GM12878 (cell line): ENCODE measurements around the gene NELFE. TPM values are rescaled to one million over a fixed set of nuclear protein-coding genes. Genes with fewer than 3 reads are reported as not detected.

Experiments
- ATAC-seq: fragments of 200-7000 bp; cut with Tn5 transposase; 3 replicates; pipeline ENCODE4 v1.9.1; 2020; ENCODE audit warnings: mild to moderate bottlenecking, moderate library complexity
- BruUV-seq: library from RNA; stranded (reverse); fragments of 400-500 nt; replicated peaks from 2 replicates; lab custom pipeline; 2021; lab: Mats Ljungman, UMichigan
- CTCF ChIA-PET: fragments of 300-600 bp; sonication (Branson Sonifier 250); formaldehyde crosslinking; extraction: SDS; loops from one replicate; lab custom pipeline; 2021; ENCODE audit warnings: inconsistent platforms; lab: Yijun Ruan, JAX
- POLR2A ChIA-PET: fragments of 350-600 bp; formaldehyde crosslinking; extraction: SDS; loops from one replicate; lab custom pipeline; 2021; ENCODE audit warnings: inconsistent platforms; lab: Charles Lee
- RAD21 ChIA-PET: fragments of 300-600 bp; sonication (Branson Sonifier 250); formaldehyde crosslinking; loops from one replicate; lab custom pipeline; 2023; ENCODE audit warnings: antibody characterized with exemption; ENCODE audit not compliant: unreplicated experiment; lab: Charles Lee
- SMC1A ChIA-PET: fragments of 300-600 bp; sonication (Branson Sonifier 250); formaldehyde crosslinking; loops from one replicate; lab custom pipeline; 2023; ENCODE audit not compliant: unreplicated experiment, uncharacterized antibody; lab: Charles Lee
- DNase-seq: peaks from one replicate; pipeline ENCODE4 v3.0.0-alpha.2; 2011; ENCODE audit warnings: low read depth, low spot score
- FAIRE-seq: peaks from 3 replicates; lab custom pipeline; 2011; peaks lifted over from hg19 to GRCh38; lab: Jason Lieb, UNC
- H2AFZ ChIP-seq: 2 replicates; pipeline ENCODE4 v1.6.0; 2011; ENCODE audit warnings: low read depth, low read length, control low read depth; ENCODE audit not compliant: control insufficient read depth
- H3K27ac ChIP-seq: 2 replicates; pipeline ENCODE4 v1.5.1; 2011; ENCODE audit warnings: control low read depth; ENCODE audit not compliant: control insufficient read depth, insufficient read depth
- H3K27me3 ChIP-seq, 2 experiments: replicated peaks in 1 of 2; 2 replicates each; pipeline versions ENCODE4 v1.6.0 to v1.6.1; 2011; ENCODE audit warnings: low read length in 1 of 2; ENCODE audit not compliant: control insufficient read depth in 2 of 2, insufficient read depth in 2 of 2
- H3K36me3 ChIP-seq, 2 experiments: 2 replicates each; pipeline ENCODE4 v1.5.1; 2011; ENCODE audit warnings: low read length in 1 of 2; ENCODE audit not compliant: control insufficient read depth in 2 of 2, insufficient read depth in 2 of 2
- H3K4me1 ChIP-seq: 2 replicates; pipeline ENCODE4 v1.6.1; 2011; ENCODE audit warnings: mild to moderate bottlenecking, low read length, moderate library complexity, mixed read lengths; ENCODE audit not compliant: control insufficient read depth, insufficient read depth
- H3K4me2 ChIP-seq: 2 replicates; pipeline ENCODE4 v1.6.0; 2011; ENCODE audit warnings: control low read depth; ENCODE audit not compliant: control insufficient read depth, insufficient read depth
- H3K4me3 ChIP-seq: fragments of 200-600 bp; sonication (generic); 2 replicates; pipeline ENCODE4 v1.5.1; 2016
- H3K79me2 ChIP-seq: 2 replicates; pipeline ENCODE4 v1.6.0; 2011; ENCODE audit warnings: low read length; ENCODE audit not compliant: control insufficient read depth, insufficient read depth
- H3K9ac ChIP-seq: 2 replicates; pipeline ENCODE4 v1.8.0; 2011; ENCODE audit warnings: low read length, control low read depth, mixed read lengths; ENCODE audit not compliant: control insufficient read depth, insufficient read depth
- H3K9me3 ChIP-seq: replicated peaks from 3 replicates; pipeline ENCODE4 v1.5.1; 2011; ENCODE audit warnings: mild to moderate bottlenecking, low read length; ENCODE audit not compliant: control insufficient read depth, insufficient read depth
- H4K20me1 ChIP-seq: 2 replicates; pipeline ENCODE4 v1.6.0; 2011; ENCODE audit not compliant: control insufficient read depth, insufficient read depth
- BRCA1 ChIP-seq: IDR thresholded peaks from 2 replicates; pipeline ENCODE4 v1.6.1; 2011; ENCODE audit warnings: low read depth, low read length, improper control_type of control experiment
- CUX1 ChIP-seq: IDR thresholded peaks from 2 replicates; pipeline ENCODE4 v1.6.1; 2012; ENCODE audit warnings: improper control_type of control experiment, low read depth, low read length; ENCODE audit not compliant: insufficient replicate concordance
- ESRRA ChIP-seq: IDR thresholded peaks from 2 replicates; pipeline ENCODE4 v1.6.1; 2012; ENCODE audit warnings: mild to moderate bottlenecking, low read length, improper control_type of control experiment
- HCFC1 ChIP-seq: fragments of 150-350 bp; IDR thresholded peaks from 2 replicates; pipeline ENCODE4 v1.6.1; 2014; ENCODE audit warnings: low read length
- HDAC2 ChIP-seq: fragments of 200-600 bp; sonication (generic); IDR thresholded peaks from 2 replicates; pipeline ENCODE4 v1.6.1; 2017
- HDGF ChIP-seq: fragments of 450-650 bp; IDR thresholded peaks from 2 replicates; pipeline ENCODE4 v1.6.1; 2016; ENCODE audit warnings: antibody characterized with exemption
- KLF5 ChIP-seq: fragments of 450-650 bp; IDR thresholded peaks from 2 replicates; pipeline ENCODE4 v1.6.1; 2014; ENCODE audit warnings: mild to moderate bottlenecking; ENCODE audit not compliant: partially characterized antibody
- MYB ChIP-seq: fragments of 150-350 bp; IDR thresholded peaks from 2 replicates; pipeline ENCODE4 v1.6.1; 2014; ENCODE audit warnings: mild to moderate bottlenecking, low read depth, low read length, borderline replicate concordance
- RB1 ChIP-seq: fragments of 450-650 bp; formaldehyde crosslinking; IDR thresholded peaks from 2 replicates; pipeline ENCODE4 v1.6.1; 2017; ENCODE audit warnings: mild to moderate bottlenecking, borderline replicate concordance
- SP1 ChIP-seq: IDR thresholded peaks from one replicate; pipeline ENCODE4 v1.6.1; 2011; ENCODE audit warnings: low read depth, low read length
- SRF ChIP-seq, 2 experiments: IDR thresholded peaks; 2 replicates each; pipeline ENCODE4 v1.6.1; 2011; ENCODE audit warnings: low read depth in 2 of 2, low read length in 2 of 2, mild to moderate bottlenecking in 1 of 2, moderate library complexity in 1 of 2
- TARDBP ChIP-seq: IDR thresholded peaks from 2 replicates; pipeline ENCODE4 v1.6.1; 2016; ENCODE audit warnings: borderline replicate concordance
- TBL1XR1 ChIP-seq: IDR thresholded peaks from 2 replicates; pipeline ENCODE4 v1.6.1; 2012; ENCODE audit warnings: low read depth, low read length, improper control_type of control experiment
- WGBS: methylation state at CpG from one replicate; pipeline ENCODE4 v1.1.6; 2016; ENCODE audit warnings: low lambda C conversion rate; ENCODE audit not compliant: insufficient replicate concordance, insufficient coverage; ENCODE audit errors: missing lambda C conversion rate; 5-methylcytosine and 5-hydroxymethylcytosine counted together
- in situ Hi-C: fragments of 300-500 bp; cut with MboI; formaldehyde crosslinking; loops from 9 replicates; pipeline ENCODE4 v1.14.3; 2018; ENCODE audit warnings: mixed read lengths
- intact Hi-C: fragments of 100-400 bp; cut with micrococcal nuclease; formaldehyde crosslinking; loops from one replicate; pipeline ENCODE4 v1.14.2; 2022; ENCODE audit not compliant: unreplicated experiment
- polyA plus RNA-seq, 11 experiments: library from polyadenylated mRNA; depleted of rRNA in 4 of 11; unstranded in 6 of 11; stranded (reverse) in 5 of 11; fragments of >200 nt; fragmentation: Nextera tagmentation in 4 of 11; fragmentation: Illumina TruSeq in 1 of 11; extraction: Ambion mirVana in 4 of 11; extraction: Trizol in 1 of 11; gene quantifications; 1 replicate in 1 of 11; 2 replicates in 10 of 11; pipeline versions ENCODE4 v1.2.1 to v1.2.3, GENCODE V29; 2011 to 2016; ENCODE audit warnings: inconsistent platforms in 2 of 11, missing spikeins in 2 of 11, low read depth in 1 of 11
- total RNA-seq, 4 experiments: library from RNA; depleted of rRNA in 3 of 4; stranded (reverse); fragments of >200 nt in 3 of 4; fragmentation: Illumina TruSeq in 1 of 4; extraction: Trizol in 1 of 4; gene quantifications; 2 replicates each; pipeline versions ENCODE4 v1.2.1 to v1.2.3, GENCODE V29; 2013 to 2021
- TF ChIP-seq, protein P1 (sequence below): IDR thresholded peaks from 2 replicates; pipeline ENCODE4 v1.6.1; 2012; ENCODE audit warnings: low read depth, low read length, improper control_type of control experiment

NELFE gene
- total and polyA plus RNA-seq, 10 of the 15 experiments (the other 5 are each of a cell fraction or from before 2014, with no cell fraction given) = 8.5 to 105 (median 59.7) TPM

DNA sequence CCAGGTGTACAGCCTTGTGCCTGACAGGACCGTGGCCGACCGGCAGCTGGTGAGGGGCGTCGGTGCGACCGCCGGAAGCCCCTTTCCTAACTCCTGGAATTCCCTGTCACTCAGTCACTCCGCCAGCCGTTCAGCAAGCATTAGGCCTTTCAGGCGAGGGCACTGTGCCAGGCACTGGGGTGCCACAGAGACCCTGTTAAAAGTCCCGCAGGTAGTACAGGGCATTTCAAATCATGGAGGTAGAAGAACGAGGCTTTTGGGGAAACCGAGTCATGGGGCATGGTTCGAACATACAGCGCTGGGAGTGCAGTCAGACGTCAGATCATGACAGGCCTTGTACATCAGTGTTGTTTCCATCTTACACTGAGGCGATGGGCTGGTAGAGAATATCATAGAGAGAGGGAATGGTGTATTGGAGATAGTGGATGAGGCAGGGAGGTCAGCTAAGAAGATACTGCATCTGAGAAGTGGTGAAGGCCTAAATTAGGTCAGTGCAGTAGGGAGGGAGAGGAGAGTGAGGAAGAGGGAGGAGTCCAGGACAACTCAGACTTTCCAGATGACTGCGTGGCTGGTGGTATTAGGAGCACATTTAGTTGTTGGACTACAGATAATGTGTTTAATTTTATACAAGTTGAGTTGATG, 14.1 kb upstream of the NELFE start (continued):
- TF ChIP-seq RB1 = no peak
- no peak for TF ChIP-seq SP1
- no peak for TF ChIP-seq BRCA1
- peak; percentile 25; the same call in 1 of the 2 replicates for TF ChIP-seq HDGF
- no peak for TF ChIP-seq KLF5
- no peak for TF ChIP-seq HCFC1
- no peak for TF ChIP-seq TBL1XR1

DNA sequence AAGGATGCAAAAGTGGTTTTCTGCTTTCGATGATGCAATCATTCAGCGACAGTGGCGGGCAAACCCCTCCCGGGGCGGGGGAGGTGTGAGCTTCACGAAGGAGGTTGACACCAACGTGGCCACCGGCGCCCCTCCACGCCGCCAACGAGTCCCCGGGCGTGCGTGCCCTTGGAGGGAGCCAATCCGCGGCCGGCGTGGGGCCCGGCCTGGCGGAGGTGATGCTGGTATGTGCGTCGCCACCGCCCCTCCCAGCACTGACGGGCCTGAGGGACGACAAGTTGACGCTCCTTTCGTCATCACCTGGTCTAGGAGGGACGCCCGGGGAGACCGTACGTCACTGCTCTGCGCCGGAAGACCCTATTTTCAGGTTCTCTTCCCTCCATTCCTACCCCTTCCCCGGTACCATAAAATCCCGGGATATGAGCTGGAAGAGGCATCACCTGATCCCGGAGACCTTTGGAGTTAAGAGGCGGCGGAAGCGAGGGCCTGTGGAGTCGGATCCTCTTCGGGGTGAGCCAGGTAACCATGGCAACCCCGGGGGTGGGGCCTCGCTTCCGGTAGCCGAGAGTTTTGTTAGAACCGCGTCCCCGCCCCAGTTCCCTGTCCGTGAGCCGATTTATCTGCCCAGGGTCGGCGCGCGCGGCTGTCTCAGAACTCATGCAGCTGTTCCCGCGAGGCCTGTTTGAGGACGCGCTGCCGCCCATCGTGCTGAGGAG, 13.4 kb upstream of the NELFE start, which contains the start of gene DXO:
Gene DXO (minus strand): TSS at position 146 of the 716 bp plus-strand sequence. CDS start 463 bp downstream, outside the sequence.
- in situ Hi-C loops (loop anchor here (10.0 kb wide), 1 partner anchor 63 kb away; the partner anchor contains the start of gene CYP21A2), intact Hi-C loops (loop anchor here (1.0 kb wide), 1 partner anchor 13 kb away; the partner anchor contains the start of gene SKIC2)
- BruUV-seq = no TSS peak
- ChIA-PET POLR2A (interaction anchor here (0.9 to 4.3 kb wide), 4 partner anchors 14 to 425 kb away, joined by 3 to 48 read pairs (median 4); partner anchors contain the start of genes NELFE, NFKBIL1, SKIC2 and ZBTB12), SMC1A (interaction anchor here (1.0 to 1.8 kb wide), 3 partner anchors 13 to 70 kb away, joined by 3 to 17 read pairs (median 3); partner anchors contain the start of genes NELFE, SKIC2 and ZBTB12), RAD21 (interaction anchor here (0.7 to 1.9 kb wide), 9 partner anchors 14 to 310 kb away, joined by 3 to 11 read pairs (median 3); partner anchors contain the start of genes NELFE, NEU1 and SKIC2), CTCF (interaction anchor here (0.6 to 3.1 kb wide), 3 partner anchors 13 to 431 kb away, joined by 3 to 10 read pairs (median 5); partner anchors contain the start of genes NELFE and SKIC2)
- H3K27ac ChIP-seq = peak within 1 kb of the TSS; percentile 99
- peaks cover 22% of the 10 kb centered on the region for H3K79me2 ChIP-seq
- H3K27me3 ChIP-seq = no peaks in the 10 kb centered on the region
- H4K20me1 ChIP-seq = no peaks in the 10 kb centered on the region
- H3K36me3 ChIP-seq = peaks cover 4 to 7% of the 10 kb centered on the region in 2 experiments; a peak in 3 of 4 replicates
- H3K9ac ChIP-seq = peak within 1 kb of the TSS; percentile 90
- WGBS = under 1% methylated on average over 61 of the region's 62 CpGs
- H3K4me2 ChIP-seq = peak within 1 kb of the TSS; percentile 100
- H3K4me3 ChIP-seq = peak within 1 kb of the TSS; percentile 66
- H3K9me3 ChIP-seq = no peaks in the 10 kb centered on the region
- peak within 1 kb of the TSS; percentile 99 for H2AFZ ChIP-seq
- peaks cover 13% of the 10 kb centered on the region for H3K4me1 ChIP-seq
- DNase-seq (peak; percentile 94), FAIRE-seq (no peak), ATAC-seq (peak; percentile 97)
- TF ChIP-seq MYB (peak; percentile 21; the same call in 1 of the 2 replicates), HDAC2 (no peak), ESRRA (no peak; the same call in 1 of the 2 replicates), BRCA1 (no peak), SRF (IDR thresholded peaks at IDR 0.05; ENCODE audit: low read depth in 2 of 2, low read length in 2 of 2) (peak; percentile 46 to 75; a peak in 2 of 4 replicates), TARDBP (peak; percentile 23), CUX1 (no peak)
- TF ChIP-seq, protein P1, sequence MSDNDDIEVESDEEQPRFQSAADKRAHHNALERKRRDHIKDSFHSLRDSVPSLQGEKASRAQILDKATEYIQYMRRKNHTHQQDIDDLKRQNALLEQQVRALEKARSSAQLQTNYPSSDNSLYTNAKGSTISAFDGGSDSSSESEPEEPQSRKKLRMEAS = peak; percentile 90
